Urothelium cell line (cell line): ENCODE measurements around the gene EOGT.

Source experiments
- DNase-seq: peaks from one replicate; pipeline ENCODE4 v3.0.0; 2011; ENCODE audit warnings: low spot score, mixed read lengths
- FAIRE-seq: peaks from 2 replicates; lab custom pipeline; 2011; peaks lifted over from hg19 to GRCh38; lab: Jason Lieb, UNC

Gene EOGT

GRCh38 chr3:68963891-68964290 lies 49.6 kb downstream of the EOGT start:
- no peak for FAIRE-seq
- no peak for DNase-seq

DNA sequence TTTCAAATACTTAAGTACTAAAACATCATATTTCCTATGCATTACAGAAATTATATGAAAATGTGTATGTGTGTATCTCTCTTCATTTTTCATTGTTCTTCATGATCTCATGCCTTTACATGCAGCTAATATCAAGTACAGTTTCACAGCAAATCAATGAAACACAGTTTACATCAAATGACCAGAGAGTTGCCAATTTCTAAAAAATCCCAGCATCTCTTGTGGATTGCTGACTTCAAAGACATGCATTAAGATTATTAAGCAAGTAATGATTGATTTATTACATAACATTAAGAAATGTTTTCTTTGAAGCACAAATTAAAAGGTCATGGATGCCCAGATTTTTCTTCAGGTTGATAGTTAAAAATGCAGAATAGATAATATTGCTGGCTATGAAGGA lies 50.1 kb downstream of the EOGT start:
- FAIRE-seq (no peak), DNase-seq (no peak)

- no peak for FAIRE-seq
- no peak for DNase-seq
These were observed 54.6 kb downstream of the EOGT start for GRCh38 chr3:68958932-68959331.

DNA sequence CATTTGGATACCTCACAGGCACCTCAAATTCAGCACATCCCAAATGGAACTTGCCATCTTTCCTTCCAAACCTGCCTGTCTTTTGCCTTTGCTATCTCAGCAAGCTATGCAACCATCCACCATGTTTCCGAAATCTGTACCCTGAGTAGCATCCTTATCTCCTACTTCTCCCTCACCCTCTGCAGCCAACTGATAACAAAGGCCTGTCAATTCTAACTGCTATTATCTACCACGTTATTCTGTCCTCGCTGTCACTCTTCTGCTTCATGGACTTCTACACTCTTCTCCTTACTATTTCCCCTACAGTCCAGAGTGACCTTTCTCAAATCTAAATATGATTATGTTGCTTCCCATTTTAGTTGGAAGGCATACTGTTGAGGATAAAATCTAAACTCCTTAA lies 55.6 kb downstream of the EOGT start:
- no peak for FAIRE-seq
- DNase-seq, result no peak

GRCh38 chr3:68953816-68954444 lies 59.6 kb downstream of the EOGT start:
- no peak for FAIRE-seq
- no peak for DNase-seq

DNA sequence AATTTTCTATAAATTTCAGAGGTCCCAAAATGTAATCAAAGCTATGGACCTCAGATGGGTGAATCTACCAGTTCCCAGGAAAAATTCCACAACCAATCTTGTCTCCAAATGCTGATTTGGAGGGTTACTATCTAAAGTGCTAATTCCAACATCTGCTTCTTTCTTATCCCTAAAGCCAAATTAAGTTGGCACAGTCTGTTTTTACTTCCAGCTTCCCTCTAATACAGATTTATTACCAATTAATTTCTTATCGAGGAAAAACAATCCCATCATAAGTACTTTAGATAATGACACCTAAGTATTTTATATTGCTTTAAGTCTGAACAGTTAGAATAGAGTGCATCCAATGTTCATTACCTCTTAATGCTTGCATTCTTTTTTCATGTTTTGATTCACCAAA lies 68.3 kb downstream of the EOGT start:
- DNase-seq (no peak), FAIRE-seq (no peak)

- no peak for FAIRE-seq
- no peak for DNase-seq
These were observed 69.6 kb downstream of the EOGT start for GRCh38 chr3:68943753-68944500.

DNA sequence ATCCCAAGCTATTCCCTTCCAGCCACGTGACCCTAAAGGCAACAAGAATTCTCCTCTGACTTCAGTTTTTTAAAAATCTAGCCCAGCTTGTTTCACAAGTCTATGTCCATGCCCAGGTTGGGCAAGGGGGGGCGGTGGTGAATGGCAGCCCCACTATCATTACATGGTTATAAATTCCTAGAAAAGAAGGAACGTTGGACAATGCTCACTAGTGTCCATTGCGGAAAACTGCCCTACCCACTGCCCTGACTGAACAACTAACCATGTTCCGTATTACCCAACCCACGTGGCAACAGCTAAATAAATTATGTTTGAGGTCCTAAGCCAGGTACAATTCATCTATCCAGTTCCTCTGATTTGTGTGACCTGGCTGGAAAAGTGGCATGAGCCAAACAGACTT lies 72.4 kb downstream of the EOGT start:
- DNase-seq (no peak), FAIRE-seq (no peak)

- FAIRE-seq (no peak), DNase-seq (no peak)
These were observed 76.6 kb downstream of the EOGT start for GRCh38 chr3:68936856-68937255.

- FAIRE-seq (no peak), DNase-seq (no peak)
These were observed 77.7 kb downstream of the EOGT start for GRCh38 chr3:68935778-68936177.

GRCh38 chr3:68931406-68932149 lies 81.9 kb downstream of the EOGT start:
- FAIRE-seq, result no peak

More at GRCh38 chr3:68931406-68932149, 81.9 kb downstream of the EOGT start:
- no peak for DNase-seq
